A673 (cell line): Measurements from ENCODE around the gene TMED9.

Experiments used
- CTCF ChIP-seq: fragments of 300-800, 200-600 bp; sonication (generic); conservative IDR thresholded peaks from 2 replicates; pipeline ENCODE4 v1.5.1; 2017; ENCODE audit warnings: low read depth, mild to moderate bottlenecking, antibody characterized with exemption, low read length, moderate library complexity, mixed read lengths
- EZH2 ChIP-seq: fragments of 200-600 bp; sonication (generic); IDR thresholded peaks from 2 replicates; pipeline ENCODE4 v1.6.1; 2017; ENCODE audit warnings: borderline replicate concordance, low read depth, mild to moderate bottlenecking, mixed read lengths, antibody characterized with exemption, low read length; ENCODE audit not compliant: poor library complexity, severe bottlenecking

GRCh38 chr5:177568326-177568725 is 23.7 kb upstream of the TMED9 start:
- TF ChIP-seq CTCF (no peak), EZH2 (no peak)
